Endothelial cell of umbilical vein (primary cell): ENCODE measurements around the gene TNFSF12.

Experiments
- CTCF ChIP-seq, 2 donors: IDR thresholded peaks; 1 replicate in 1 of 2; 2 replicates in 1 of 2; pipeline ENCODE4 v1.5.1; 2011; ENCODE audit warnings: low read length in 2 of 2, mild to moderate bottlenecking in 2 of 2, moderate library complexity in 2 of 2, control low read depth in 1 of 2, inconsistent platforms in 1 of 2, low read depth in 1 of 2; ENCODE audit not compliant: insufficient read depth in 1 of 2; ENCODE audit errors: extremely low read depth in 1 of 2
- FOS ChIP-seq: IDR thresholded peaks from 2 replicates; pipeline ENCODE4 v1.6.1; 2011; ENCODE audit warnings: mild to moderate bottlenecking, low read length, moderate library complexity, borderline replicate concordance; ENCODE audit not compliant: insufficient read depth
- JUN ChIP-seq: IDR thresholded peaks from 2 replicates; pipeline ENCODE4 v1.6.1; 2011; ENCODE audit warnings: borderline replicate concordance, low read depth; ENCODE audit not compliant: insufficient read length, insufficient read depth
- MAX ChIP-seq: IDR thresholded peaks from 2 replicates; pipeline ENCODE4 v1.6.1; 2011; ENCODE audit not compliant: insufficient read depth, insufficient read length
- POLR2A ChIP-seq: IDR thresholded peaks from 2 replicates; pipeline ENCODE4 v1.6.1; 2012; ENCODE audit warnings: low read depth, mild to moderate bottlenecking, control low read depth, low read length
- POLR2AphosphoS5 ChIP-seq: IDR thresholded peaks from 2 replicates; pipeline ENCODE4 v1.6.1; 2012; ENCODE audit warnings: low read depth, mild to moderate bottlenecking, control low read depth, low read length, moderate library complexity; ENCODE audit not compliant: insufficient read depth

GRCh38 chr17:7562208-7562605 lies 13.3 kb downstream of the TNFSF12 start:
- no peak for TF ChIP-seq FOS
- no peak for TF ChIP-seq CTCF (IDR thresholded peaks at IDR 0.05; ENCODE audit: extremely low read depth in 1 of 2, insufficient read depth in 1 of 2, low read depth in 1 of 2, low read length in 2 of 2)
- TF ChIP-seq POLR2A: no peak
- TF ChIP-seq POLR2AphosphoS5: no peak
- TF ChIP-seq MAX: no peak
- TF ChIP-seq JUN: no peak
